ENCODE data around the gene CARMIL3.

DNA sequence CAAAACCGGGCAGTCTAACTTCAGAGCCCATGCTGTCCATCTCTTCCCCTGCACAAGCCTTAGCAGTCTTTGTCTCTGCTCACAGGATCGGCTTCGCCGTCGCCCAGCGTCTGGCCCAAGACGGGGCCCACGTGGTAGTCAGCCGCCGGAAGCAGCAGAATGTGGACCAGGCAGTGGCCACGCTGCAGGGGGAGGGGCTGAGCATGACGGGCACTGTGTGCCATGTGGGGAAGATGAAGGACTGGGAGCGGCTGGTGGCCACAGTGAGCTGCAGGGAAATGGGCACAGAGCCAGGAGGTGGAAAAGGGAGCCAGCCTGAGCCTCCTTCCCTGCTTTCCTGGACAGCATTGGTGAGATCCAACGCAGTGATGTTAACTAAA lies 14.2 kb upstream of the CARMIL3 start:
- TF ChIP-seq EZH2 (IDR thresholded peaks at IDR 0.05) (no peak), POLR2AphosphoS5 (IDR thresholded peaks at IDR 0.05; ENCODE audit: borderline replicate concordance, low read depth, low read length) (no peak), FOXP2 (optimal IDR thresholded peaks at IDR 0.05; ENCODE audit: control extremely low read depth, extremely low read length, insufficient read depth) (no peak)

Data from SK-N-MC (cell line).